Dermis microvascular lymphatic vessel endothelial cell (primary cell): ENCODE data around the gene ERC2. TPM values are rescaled to one million over a fixed set of nuclear protein-coding genes. Genes with fewer than 3 reads are reported as not detected.

Experiments
- DNase-seq, 2 donors: peaks; one replicate each; pipeline versions ENCODE4 v3.0.0 to v3.0.0-alpha.2; 2010; ENCODE audit warnings: low read depth in 2 of 2
- total RNA-seq: library from RNA; depleted of rRNA; stranded (reverse); fragments of >200 nt; gene quantifications from 2 replicates; pipeline ENCODE4 v1.2.1, GENCODE V29; 2014

The ERC2 gene
- total RNA-seq, 1 donor from 2014 or later, result 1.5 TPM

GRCh38 chr3:56190771-56191305, 277.4 kb downstream of the ERC2 start:
- DNase-seq, result no peak

DNA sequence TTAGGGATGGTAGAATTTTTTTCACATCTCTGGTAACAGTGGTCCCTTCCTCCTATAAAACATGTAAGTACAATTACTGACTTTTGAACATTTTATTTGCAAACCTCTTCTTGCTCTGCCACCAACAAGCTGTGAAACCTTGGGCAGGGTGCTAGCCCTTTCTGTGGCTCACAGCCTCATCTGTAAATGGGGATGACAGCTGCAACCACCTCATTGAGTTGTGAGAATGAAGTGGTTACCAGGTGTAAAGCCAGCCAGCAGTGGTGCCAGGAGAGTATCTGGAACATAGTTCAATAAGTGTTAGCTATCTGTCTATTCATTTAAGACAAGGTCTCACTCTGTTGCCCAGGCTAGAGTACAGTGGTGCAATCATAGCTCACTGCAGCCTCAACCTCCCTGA, 278.1 kb downstream of the ERC2 start:
- DNase-seq, result no peak

GRCh38 chr3:56189536-56189935, 278.7 kb downstream of the ERC2 start:
- no peak for DNase-seq

GRCh38 chr3:56188201-56188600, 280.1 kb downstream of the ERC2 start:
- no peak for DNase-seq

DNA sequence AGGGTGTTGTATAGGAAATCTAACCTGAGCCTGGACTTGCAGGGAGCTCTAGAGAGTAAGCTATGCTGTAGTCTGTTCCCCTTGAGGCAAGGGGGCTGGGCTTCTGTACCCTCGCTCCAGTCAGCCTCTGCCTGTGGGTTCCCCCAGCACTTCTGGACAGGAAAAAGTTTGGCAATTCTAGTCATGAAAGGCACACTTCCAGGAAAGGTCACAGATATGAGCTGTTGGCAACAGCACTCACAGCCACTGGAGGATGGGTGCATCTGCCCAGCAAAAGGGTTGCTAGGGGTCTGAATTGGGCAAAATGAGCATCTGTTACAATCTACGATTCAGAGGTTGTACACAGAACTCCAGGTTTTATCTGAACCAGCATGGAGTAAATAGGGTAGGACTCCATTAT, 281.2 kb downstream of the ERC2 start:
- no peak for DNase-seq

- no peak for DNase-seq
Observed at GRCh38 chr3:56185827-56186226, 282.4 kb downstream of the ERC2 start.

DNA sequence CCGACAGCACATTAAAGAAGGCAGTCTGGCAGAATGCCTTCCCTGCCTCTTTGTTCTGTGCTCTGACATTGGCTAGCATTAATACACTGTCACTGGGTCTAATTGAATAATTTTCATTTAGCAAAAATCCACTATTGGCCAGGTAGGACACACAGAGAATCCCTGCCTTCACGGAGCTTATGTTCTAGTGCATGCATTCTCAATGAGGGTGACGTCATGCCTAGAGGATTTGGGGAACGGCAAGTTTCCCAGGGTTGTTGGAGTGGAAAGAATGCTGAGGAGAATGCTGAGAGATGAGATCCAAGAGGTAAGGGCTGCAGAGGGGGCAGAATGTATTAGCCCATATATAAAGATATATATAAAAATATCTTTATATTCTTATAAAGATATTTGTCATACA, 284.7 kb downstream of the ERC2 start:
- DNase-seq, result no peak

DNA sequence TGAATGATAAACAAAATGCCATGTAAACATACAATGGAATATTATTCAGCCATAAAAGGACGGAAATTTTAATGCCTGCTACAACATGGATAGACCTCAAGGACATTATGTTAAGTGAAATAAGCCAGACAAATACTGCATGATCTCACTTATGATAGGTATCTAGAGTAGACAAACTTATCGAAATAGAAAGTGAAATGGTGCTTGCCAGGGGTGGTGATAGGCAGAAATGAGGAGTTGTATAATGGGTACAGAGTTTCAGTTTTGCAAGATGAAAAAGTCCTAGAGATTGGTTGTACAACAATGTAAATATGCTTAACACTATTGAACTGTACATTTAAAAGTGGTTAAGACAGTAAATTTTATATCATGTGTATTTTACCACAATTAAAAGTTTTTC, 287.8 kb downstream of the ERC2 start:
- no peak for DNase-seq

- no peak for DNase-seq
Observed at GRCh38 chr3:56173601-56174000, 294.7 kb downstream of the ERC2 start.

- DNase-seq, result no peak
Observed at GRCh38 chr3:56164436-56164835, 303.8 kb downstream of the ERC2 start.

DNA sequence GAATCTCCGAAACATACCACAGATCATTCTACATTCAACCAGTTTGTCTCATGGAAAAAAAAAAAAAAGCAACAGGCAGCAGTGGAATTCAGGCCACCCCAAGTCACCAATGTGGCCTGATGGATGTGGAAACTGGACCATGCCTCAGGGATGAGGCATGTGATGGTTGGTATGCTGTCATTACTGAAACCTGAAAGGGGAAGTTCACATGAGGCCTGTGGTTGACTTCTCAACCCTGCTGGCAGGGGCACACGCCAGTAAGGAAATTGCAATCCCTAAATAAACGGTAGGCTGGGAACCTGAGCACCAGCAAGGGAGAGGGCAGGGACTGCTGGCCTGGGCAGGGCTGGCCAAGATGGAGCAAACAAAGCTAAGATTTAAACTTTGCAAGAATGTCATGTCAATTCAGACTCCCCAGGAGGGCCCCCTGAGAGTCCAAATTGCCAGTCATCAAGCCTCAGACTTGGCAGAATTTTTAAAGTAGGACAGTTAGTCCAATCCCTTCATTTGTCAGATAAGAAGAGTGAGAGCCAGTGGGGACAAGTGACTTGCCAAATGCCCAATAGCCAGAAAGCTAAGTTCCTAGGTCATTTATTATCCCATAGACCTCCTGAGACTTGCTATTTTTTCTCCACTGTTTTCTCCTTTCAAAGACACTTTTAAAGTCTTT, 310.4 kb downstream of the ERC2 start:
- peak in 1 of 2 donors; percentile 47 for DNase-seq

- DNase-seq, result no peak
Observed at GRCh38 chr3:56154297-56154696, 314.0 kb downstream of the ERC2 start.

- no peak for DNase-seq
Observed at GRCh38 chr3:56147354-56147753, 320.9 kb downstream of the ERC2 start.

DNA sequence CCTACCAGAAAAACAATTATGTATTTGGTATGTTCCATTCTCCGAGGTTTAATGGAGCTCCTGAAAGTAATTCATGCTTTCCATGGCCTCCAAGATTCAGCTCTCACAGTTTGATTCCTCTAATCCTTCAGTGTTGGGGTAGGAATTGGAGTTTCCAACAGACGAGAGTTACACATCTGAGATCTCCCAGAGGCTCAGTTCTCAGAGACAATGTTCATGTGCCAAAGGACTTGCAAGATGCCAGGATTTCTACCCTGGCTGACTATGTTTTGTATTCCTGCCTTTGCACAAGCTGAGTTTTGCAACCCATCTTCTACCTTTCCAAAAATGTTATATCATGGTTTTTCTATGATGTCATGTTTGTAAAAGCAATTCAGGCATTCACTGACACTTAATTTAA, 322.9 kb downstream of the ERC2 start:
- DNase-seq, result no peak

- DNase-seq, result no peak
Observed at GRCh38 chr3:56144805-56145204, 323.5 kb downstream of the ERC2 start.

- peak; percentile 57 to 66 for DNase-seq
Observed at GRCh38 chr3:56137415-56137814, 330.9 kb downstream of the ERC2 start.

DNA sequence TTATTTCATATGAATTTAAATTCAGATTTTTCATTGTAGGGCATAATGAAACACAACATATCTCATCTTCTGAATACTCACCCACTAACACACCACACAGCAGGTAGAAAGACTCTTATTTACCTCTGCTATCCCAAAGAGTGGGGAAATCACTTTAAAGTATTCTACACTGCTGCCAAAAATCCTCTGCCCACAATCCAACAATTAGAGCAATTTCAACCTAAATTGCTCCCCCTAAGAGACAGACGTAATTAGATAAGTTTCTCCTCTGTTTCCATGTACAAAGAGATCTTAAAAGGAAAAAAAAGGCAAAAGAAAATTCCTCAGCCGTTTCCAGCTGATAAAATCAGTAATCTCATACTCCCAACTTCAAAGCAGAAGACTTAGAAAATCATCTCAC, 331.8 kb downstream of the ERC2 start:
- no peak for DNase-seq

GRCh38 chr3:56135941-56136340, 332.3 kb downstream of the ERC2 start:
- no peak for DNase-seq

- no peak for DNase-seq
Observed at GRCh38 chr3:56133423-56133822, 334.8 kb downstream of the ERC2 start.

DNA sequence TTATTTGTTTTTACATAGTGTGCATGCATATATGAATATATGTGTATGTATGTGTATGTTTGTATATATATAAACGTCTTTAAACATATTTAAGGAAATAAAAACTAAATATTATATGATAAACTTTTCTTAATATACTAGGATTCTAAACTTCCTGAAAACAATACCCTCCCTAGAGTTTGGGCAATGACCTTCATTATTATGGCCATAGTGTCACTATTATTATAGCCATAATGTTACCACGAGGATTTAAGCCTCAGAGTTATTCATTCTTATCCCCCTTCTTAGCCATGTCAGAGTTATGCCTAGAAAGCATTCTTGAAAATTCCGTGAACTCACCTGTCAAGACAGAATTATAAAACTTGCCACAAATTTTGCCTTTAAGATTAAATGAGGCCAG, 335.5 kb downstream of the ERC2 start:
- no peak for DNase-seq

DNA sequence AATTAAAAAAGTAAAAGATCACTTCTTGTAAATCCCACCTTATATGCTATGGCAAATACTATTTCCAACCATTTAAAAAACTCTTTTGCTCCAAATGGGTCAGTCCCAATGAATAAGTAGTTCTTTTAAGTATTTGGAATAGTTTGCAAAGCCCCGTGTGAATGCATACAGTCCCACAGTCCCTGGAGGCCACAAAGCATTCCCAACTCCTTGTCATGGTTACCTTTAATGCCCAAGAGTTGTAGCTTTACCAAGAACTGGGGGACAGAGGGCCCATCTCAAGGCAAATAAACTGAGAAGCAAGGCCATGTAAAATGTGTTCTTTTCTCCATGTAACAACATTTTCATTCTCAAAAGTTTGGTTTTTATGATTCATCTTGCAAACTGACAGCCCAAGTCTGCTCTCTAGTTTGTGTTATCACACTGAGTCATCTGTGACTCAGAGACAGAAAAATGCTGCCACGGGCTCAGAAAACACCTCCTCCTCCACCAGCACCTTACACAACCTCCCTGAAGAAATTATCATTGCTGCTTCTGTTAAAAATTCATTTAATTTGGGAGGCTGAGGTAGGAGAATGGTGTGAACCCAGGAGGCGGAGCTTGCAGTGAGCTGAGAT, 336.2 kb downstream of the ERC2 start:
- peak in 1 of 2 donors; percentile 52 for DNase-seq

GRCh38 chr3:56130036-56130435, 338.2 kb downstream of the ERC2 start:
- DNase-seq, result no peak

DNA sequence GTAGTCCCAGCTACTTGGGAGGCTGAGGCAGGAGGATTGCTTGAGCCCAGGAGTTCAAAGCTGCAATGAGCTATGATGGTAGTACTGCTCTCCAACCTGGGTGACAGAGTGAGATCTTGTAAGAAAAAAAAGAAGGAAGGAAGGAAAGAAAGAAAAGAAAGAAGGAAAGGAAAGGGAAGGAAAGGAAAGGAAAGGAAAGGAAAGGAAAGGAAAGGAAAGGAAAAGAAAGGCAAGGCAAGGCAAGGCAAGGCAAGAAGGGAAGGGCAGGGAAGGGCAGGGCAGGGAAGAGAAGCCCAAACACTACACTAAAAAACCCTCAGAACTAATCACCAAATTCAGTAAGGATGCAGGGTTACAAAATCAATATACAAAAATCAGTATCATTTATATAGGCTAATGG, 341.6 kb downstream of the ERC2 start:
- DNase-seq, result no peak
